Left renal cortex interstitium (tissue), 4 donors: Measurements from ENCODE around the gene GDF15. TPM values are rescaled to one million over a fixed set of nuclear protein-coding genes. Genes with fewer than 3 reads are reported as not detected.

ENCODE experiments used
- DNase-seq, 4 donors: peaks; one replicate each; pipeline ENCODE4 v3.0.0-alpha.2; 2013; ENCODE audit warnings: low read depth in 4 of 4, low spot score in 2 of 4, missing footprints in 1 of 4
- polyA plus RNA-seq, 4 donors: library from polyadenylated mRNA; unstranded; fragments of 120-200 nt; gene quantifications; one replicate each; pipeline ENCODE4 v1.2.1, GENCODE V29; 2013; ENCODE audit not compliant: insufficient read length in 4 of 4

GDF15 gene
- polyA plus RNA-seq, 4 donors, result 5.5 to 19.2 (median 8.2) TPM

- DNase-seq, result no peak
Measured at GRCh38 chr19:18428787-18429674, 43.1 kb downstream of the GDF15 start.

- DNase-seq, result no peak
Measured at GRCh38 chr19:18429717-18430416, 43.9 kb downstream of the GDF15 start.

- no peak for DNase-seq
Measured at GRCh38 chr19:18430417-18431144, 44.6 kb downstream of the GDF15 start.

GRCh38 chr19:18431351-18432197, 45.6 kb downstream of the GDF15 start:
- no peak for DNase-seq

- no peak for DNase-seq
Measured at GRCh38 chr19:18432275-18433014, 46.5 kb downstream of the GDF15 start.

GRCh38 chr19:18433015-18433691, 47.2 kb downstream of the GDF15 start:
- DNase-seq, result no peak

- no peak for DNase-seq
Measured at GRCh38 chr19:18433735-18434398, 47.9 kb downstream of the GDF15 start.

- DNase-seq, result no peak
Measured at GRCh38 chr19:18434411-18435175, 48.6 kb downstream of the GDF15 start.

GRCh38 chr19:18435178-18435841, 49.4 kb downstream of the GDF15 start:
- DNase-seq, result no peak

- DNase-seq, result no peak
Measured at GRCh38 chr19:18435842-18436670, 50.1 kb downstream of the GDF15 start.

- DNase-seq, result peak in 1 of 4 donors; percentile 88
Measured at GRCh38 chr19:18436671-18437490, 50.9 kb downstream of the GDF15 start.

GRCh38 chr19:18437491-18438330, 51.8 kb downstream of the GDF15 start, which contains the start of gene ISYNA1:
Gene ISYNA1 (minus strand): TSS chr19:18438133. CDS start chr19:18437979, 154 bp downstream.
- no peak for DNase-seq

- no peak for DNase-seq
Measured at GRCh38 chr19:18438331-18439024, 52.5 kb downstream of the GDF15 start.
